CD14-positive monocyte (primary cell): ENCODE data around the gene CTNNAL1. TPM values are rescaled to one million over a fixed set of nuclear protein-coding genes. Genes with fewer than 3 reads are reported as not detected.

ENCODE experiments used
- DNase-seq, 3 donors: peaks; one replicate each; pipeline ENCODE4 v3.0.0-alpha.2; 2011 to 2022
- H2AFZ ChIP-seq: 2 replicates; pipeline ENCODE4 v1.6.0; 2012; ENCODE audit warnings: mild to moderate bottlenecking, low read depth, low read length, inconsistent platforms; ENCODE audit not compliant: insufficient read depth, poor library complexity, severe bottlenecking
- H3K27ac ChIP-seq, 2 donors: 1 replicate in 1 of 2; 2 replicates in 1 of 2; pipeline ENCODE4 v1.5.1; 2012 to 2013; ENCODE audit warnings: low read length in 2 of 2, control low read depth in 1 of 2, inconsistent platforms in 1 of 2, low read depth in 1 of 2, mild to moderate bottlenecking in 1 of 2
- H3K27me3 ChIP-seq, 2 donors: one replicate each; pipeline versions ENCODE4 v1.6.0 to v1.6.1; 2011 to 2013; ENCODE audit warnings: low read length in 2 of 2; ENCODE audit not compliant: control insufficient read depth in 2 of 2, insufficient read depth in 2 of 2
- H3K36me3 ChIP-seq, 2 donors: replicated peaks in 1 of 2; 1 replicate in 1 of 2; 2 replicates in 1 of 2; pipeline versions ENCODE4 v1.5.1 to v1.6.1; 2012 to 2013; ENCODE audit warnings: low read length in 2 of 2, control low read depth in 1 of 2, inconsistent platforms in 1 of 2, mild to moderate bottlenecking in 1 of 2; ENCODE audit not compliant: insufficient read depth in 2 of 2, control insufficient read depth in 1 of 2
- H3K4me1 ChIP-seq, 2 donors: 1 replicate in 1 of 2; 2 replicates in 1 of 2; pipeline versions ENCODE4 v1.5.1 to v1.6.1; 2012 to 2013; ENCODE audit warnings: low read length in 2 of 2, control low read depth in 1 of 2, inconsistent platforms in 1 of 2, mild to moderate bottlenecking in 1 of 2, moderate library complexity in 1 of 2; ENCODE audit not compliant: insufficient read depth in 2 of 2, control insufficient read depth in 1 of 2
- H3K4me2 ChIP-seq: replicated peaks from 2 replicates; pipeline ENCODE3; 2012; ENCODE audit warnings: low read length, moderate library complexity, mild to moderate bottlenecking; ENCODE audit not compliant: poor library complexity, severe bottlenecking; ENCODE audit errors: extremely low read depth
- H3K4me3 ChIP-seq, 3 experiments: fragments of 200-600 bp in 1 of 3; sonication (generic) in 1 of 3; replicated peaks in 1 of 3; 1 replicate in 2 of 3; 2 replicates in 1 of 3; pipeline ENCODE4 v1.5.1; 2011 to 2013; ENCODE audit warnings: low read length in 3 of 3, mild to moderate bottlenecking in 3 of 3, control low read depth in 2 of 3, low read depth in 2 of 3, inconsistent platforms in 1 of 3, moderate library complexity in 1 of 3
- H3K79me2 ChIP-seq: 2 replicates; pipeline ENCODE4 v1.6.0; 2012; ENCODE audit warnings: mild to moderate bottlenecking, control low read depth, inconsistent platforms, low read length, moderate library complexity; ENCODE audit not compliant: insufficient read depth
- H3K9ac ChIP-seq: 2 replicates; pipeline ENCODE4 v1.6.0; 2017; ENCODE audit warnings: low read length, mild to moderate bottlenecking; ENCODE audit not compliant: insufficient read depth, poor library complexity, severe bottlenecking
- H3K9me3 ChIP-seq, 2 donors: replicated peaks in 1 of 2; 1 replicate in 1 of 2; 2 replicates in 1 of 2; pipeline versions ENCODE4 v1.5.1 to v1.6.1; 2012 to 2013; ENCODE audit warnings: low read length in 2 of 2, control low read depth in 1 of 2; ENCODE audit not compliant: control insufficient read depth in 1 of 2, insufficient read depth in 1 of 2
- H4K20me1 ChIP-seq: 2 replicates; pipeline ENCODE4 v1.6.0; 2012; ENCODE audit warnings: mild to moderate bottlenecking, low read length, control low read depth, moderate library complexity; ENCODE audit not compliant: insufficient read depth
- H3K27ac Mint-ChIP-seq, 7 donors: one replicate each; pipeline ENCODE4 v1.8.0; 2020; ENCODE audit warnings: mild to moderate bottlenecking in 7 of 7, mixed read lengths in 7 of 7, moderate library complexity in 6 of 7, inconsistent platforms in 2 of 7
- H3K27me3 Mint-ChIP-seq, 3 donors: one replicate each; pipeline ENCODE4 v1.8.0; 2021 to 2022; ENCODE audit warnings: low read depth in 3 of 3, mild to moderate bottlenecking in 3 of 3, mixed read lengths in 3 of 3, moderate library complexity in 3 of 3, inconsistent platforms in 1 of 3
- H3K36me3 Mint-ChIP-seq, 2 donors: one replicate each; pipeline ENCODE4 v1.8.0; 2020; ENCODE audit warnings: mixed read lengths in 2 of 2, inconsistent platforms in 1 of 2, mild to moderate bottlenecking in 1 of 2
- H3K4me1 Mint-ChIP-seq: one replicate; pipeline ENCODE4 v1.8.0; 2020; ENCODE audit warnings: mild to moderate bottlenecking, mixed read lengths
- H3K4me3 Mint-ChIP-seq, 2 donors: one replicate each; pipeline ENCODE4 v1.8.0; 2020; ENCODE audit warnings: mild to moderate bottlenecking in 2 of 2, mixed read lengths in 2 of 2, moderate library complexity in 1 of 2
- H3K9me3 Mint-ChIP-seq, 7 donors: one replicate each; pipeline ENCODE4 v1.8.0; 2020 to 2022; ENCODE audit warnings: mixed read lengths in 7 of 7, mild to moderate bottlenecking in 6 of 7, moderate library complexity in 6 of 7, inconsistent platforms in 2 of 7
- CTCF ChIP-seq: fragments of 200-600 bp; IDR thresholded peaks from one replicate; pipeline ENCODE4 v1.8.0; 2022; ENCODE audit warnings: antibody characterized with exemption, mild to moderate bottlenecking
- WGBS: methylation state at CpG from one replicate; pipeline ENCODE4 v1.1.5; 2013; ENCODE audit warnings: missing lambda C conversion rate; ENCODE audit not compliant: insufficient coverage; 5-methylcytosine and 5-hydroxymethylcytosine counted together
- intact Hi-C, 2 donors: fragments of 100-400 bp; cut with micrococcal nuclease; formaldehyde crosslinking; loops; one replicate each; pipeline versions ENCODE4 v1.15.0 to v1.15.1; 2023
- polyA plus RNA-seq, 3 donors: library from polyadenylated mRNA; depleted of rRNA in 1 of 3; unstranded in 2 of 3; stranded (reverse) in 1 of 3; fragments of 300-500 nt in 2 of 3; fragments of >200 nt in 1 of 3; fragmentation: Illumina TruSeq in 2 of 3; gene quantifications; 1 replicate in 2 of 3; 2 replicates in 1 of 3; pipeline ENCODE4 v1.2.3, GENCODE V29; 2012 to 2021

Gene CTNNAL1
- polyA plus RNA-seq, 3 donors: 0.10 to 0.39 (median 0.25) TPM

GRCh38 chr9:109036744-109037680 is 23.7 kb upstream of the CTNNAL1 start:
- intact Hi-C loops: no loop called here
- TF ChIP-seq CTCF: no peak
- Mint-ChIP-seq H3K27ac (peak overlapping the region in 2 of 7 donors; percentile 10 to 80), H3K4me3 (no peak overlapping the region), H3K4me1 (no peaks in the 10 kb centered on the region), H3K9me3 (no peaks in the 10 kb centered on the region), H3K36me3 (peaks cover 45 to 58% of the 10 kb centered on the region in 2 donors), H3K27me3 (peaks cover 0 to 1% (median 0%) of the 10 kb centered on the region in 3 donors)
- H2AFZ ChIP-seq: no peak overlapping the region
- no peaks in the 10 kb centered on the region for H3K79me2 ChIP-seq
- no peaks in the 10 kb centered on the region for H4K20me1 ChIP-seq
- peaks cover 53 to 89% of the 10 kb centered on the region in 2 donors for H3K36me3 ChIP-seq
- no peak overlapping the region for H3K27ac ChIP-seq
- WGBS: 92% methylated on average over 2 of the region's 6 CpGs
- no peak overlapping the region for H3K9ac ChIP-seq
- H3K9me3 ChIP-seq: no peaks in the 10 kb centered on the region
- no peaks in the 10 kb centered on the region for H3K27me3 ChIP-seq
- no peak overlapping the region for H3K4me3 ChIP-seq
- no peak for DNase-seq
- no peaks in the 10 kb centered on the region for H3K4me1 ChIP-seq
- H3K4me2 ChIP-seq: no peak overlapping the region

GRCh38 chr9:109035684-109036423 is 22.6 kb upstream of the CTNNAL1 start:
- Histone ChIP-seq H3K27me3 (no peaks in the 10 kb centered on the region), H4K20me1 (no peaks in the 10 kb centered on the region), H3K9ac (no peak overlapping the region), H3K9me3 (no peaks in the 10 kb centered on the region), H3K27ac (no peak overlapping the region), H3K4me2 (no peak overlapping the region), H2AFZ (no peak overlapping the region), H3K36me3 (peaks cover 53 to 90% of the 10 kb centered on the region in 2 donors), H3K79me2 (no peaks in the 10 kb centered on the region), H3K4me1 (no peaks in the 10 kb centered on the region), H3K4me3 (no peak overlapping the region)
- intact Hi-C loops: no loop called here
- WGBS: 100% methylated on average over 1 of the region's 2 CpGs
- Mint-ChIP-seq H3K36me3 (peaks cover 45 to 60% of the 10 kb centered on the region in 2 donors), H3K4me1 (no peaks in the 10 kb centered on the region), H3K27ac (no peak overlapping the region), H3K27me3 (peaks cover 0 to 1% (median 0%) of the 10 kb centered on the region in 3 donors), H3K9me3 (no peaks in the 10 kb centered on the region), H3K4me3 (no peak overlapping the region)
- no peak for DNase-seq
- no peak for TF ChIP-seq CTCF
